SK-N-SH treated with all-trans-retinoic acid at 6 μM for 48 hours (cell line): ENCODE results near the gene ARAP1.
A peak's percentile ranks its signal among the peaks of the same experiment; 100 is the strongest.

ENCODE experiments used
- ATAC-seq: fragments of 200-7000 bp; cut with Tn5 transposase; 3 replicates; pipeline ENCODE4 v1.9.1; 2020; ENCODE audit warnings: mild to moderate bottlenecking, moderate library complexity
- ARNTL ChIP-seq: fragments of 450-650 bp; formaldehyde crosslinking; IDR thresholded peaks from 2 replicates; pipeline ENCODE4 v1.5.0; 2020; ENCODE audit warnings: low read depth, mild to moderate bottlenecking, moderate library complexity, borderline replicate concordance
- BACH2 ChIP-seq: fragments of 250-450 bp; sonication (Bioruptor Pico); IDR thresholded peaks from 2 replicates; pipeline ENCODE4 v1.9.0; 2021; ENCODE audit warnings: mild to moderate bottlenecking, borderline replicate concordance
- CSDC2 ChIP-seq: fragments of 250-450 bp; sonication (Bioruptor Pico); IDR thresholded peaks from 2 replicates; pipeline ENCODE4 v1.5.0; 2020; ENCODE audit warnings: mild to moderate bottlenecking, moderate library complexity
- CSRNP3 ChIP-seq: fragments of 250-450 bp; sonication (Bioruptor Pico); IDR thresholded peaks from 2 replicates; pipeline ENCODE4 v1.5.1; 2021; ENCODE audit warnings: mild to moderate bottlenecking, moderate library complexity
- ESRRG ChIP-seq: fragments of 250-450 bp; sonication (Bioruptor Pico); IDR thresholded peaks from 2 replicates; pipeline ENCODE4 v1.6.1; 2021; ENCODE audit warnings: mild to moderate bottlenecking
- GLIS3 ChIP-seq: fragments of 250-450 bp; sonication (Bioruptor Pico); IDR thresholded peaks from 2 replicates; pipeline ENCODE4 v1.5.0; 2020; ENCODE audit warnings: mild to moderate bottlenecking, moderate library complexity
- ISL1 ChIP-seq: fragments of 250-450 bp; sonication (Bioruptor Pico); IDR thresholded peaks from 2 replicates; pipeline ENCODE4 v2.1.2; 2022; ENCODE audit warnings: mild to moderate bottlenecking, moderate library complexity
- OSR1 ChIP-seq: fragments of 250-450 bp; sonication (Bioruptor Pico); IDR thresholded peaks from 2 replicates; pipeline ENCODE4 v1.8.0; 2022; ENCODE audit warnings: moderate library complexity, mild to moderate bottlenecking, inconsistent platforms
- PATZ1 ChIP-seq: fragments of 250-450 bp; sonication (Bioruptor Pico); IDR thresholded peaks from 2 replicates; pipeline ENCODE4 v1.8.0; 2020; ENCODE audit warnings: mild to moderate bottlenecking, moderate library complexity, borderline replicate concordance
- PPARA ChIP-seq: fragments of 250-450 bp; sonication (Bioruptor Pico); IDR thresholded peaks from 2 replicates; pipeline ENCODE4 v1.5.0; 2020; ENCODE audit warnings: mild to moderate bottlenecking, borderline replicate concordance
- RARB ChIP-seq: fragments of 250-450 bp; sonication (Bioruptor Pico); IDR thresholded peaks from 2 replicates; pipeline ENCODE4 v1.8.0; 2021; ENCODE audit warnings: mild to moderate bottlenecking, moderate library complexity
- SNAI2 ChIP-seq: fragments of 250-450 bp; sonication (Bioruptor Pico); IDR thresholded peaks from 2 replicates; pipeline ENCODE4 v1.5.0; 2020; ENCODE audit warnings: mild to moderate bottlenecking, moderate library complexity
- TCF4 ChIP-seq: fragments of 250-450 bp; sonication (Bioruptor Pico); IDR thresholded peaks from 2 replicates; pipeline ENCODE4 v1.8.0; 2021; ENCODE audit warnings: mild to moderate bottlenecking, moderate library complexity, borderline replicate concordance
- TOX ChIP-seq: fragments of 250-450 bp; sonication (Bioruptor Pico); IDR thresholded peaks from 2 replicates; pipeline ENCODE4 v1.8.0; 2021; ENCODE audit warnings: mild to moderate bottlenecking, moderate library complexity, borderline replicate concordance
- TSHZ2 ChIP-seq: fragments of 250-450 bp; sonication (Bioruptor Pico); IDR thresholded peaks from 2 replicates; pipeline ENCODE4 v1.5.0; 2020; ENCODE audit warnings: mild to moderate bottlenecking, moderate library complexity
- ZC3H10 ChIP-seq: fragments of 250-450 bp; sonication (Bioruptor Pico); IDR thresholded peaks from 2 replicates; pipeline ENCODE4 v1.5.1; 2021; ENCODE audit warnings: mild to moderate bottlenecking, moderate library complexity
- ZFP3 ChIP-seq: fragments of 250-450 bp; sonication (Bioruptor Pico); IDR thresholded peaks from 2 replicates; pipeline ENCODE4 v1.5.0; 2020; ENCODE audit warnings: mild to moderate bottlenecking, moderate library complexity
- ZFP30 ChIP-seq: fragments of 450-650 bp; formaldehyde crosslinking; IDR thresholded peaks from 2 replicates; pipeline ENCODE4 v1.5.0; 2022; ENCODE audit warnings: mild to moderate bottlenecking, moderate library complexity
- ZNF565 ChIP-seq: fragments of 450-650 bp; formaldehyde crosslinking; conservative IDR thresholded peaks from 2 replicates; pipeline ENCODE4 v1.5.0; 2020; ENCODE audit warnings: low read depth, mild to moderate bottlenecking, moderate library complexity
- ZNF70 ChIP-seq: fragments of 450-650 bp; formaldehyde crosslinking; IDR thresholded peaks from 2 replicates; pipeline ENCODE4 v1.5.0; 2020; ENCODE audit warnings: mild to moderate bottlenecking, moderate library complexity
- ZNF8 ChIP-seq: fragments of 450-650 bp; formaldehyde crosslinking; IDR thresholded peaks from 2 replicates; pipeline ENCODE4 v1.5.0; 2020; ENCODE audit warnings: mild to moderate bottlenecking, moderate library complexity

The ARAP1 gene

GRCh38 chr11:72702096-72702495 is 50.1 kb downstream of the ARAP1 start:
- ATAC-seq = no peak
- TF ChIP-seq ESRRG = no peak
- TF ChIP-seq PATZ1 (CRISPR knock-in tag) = no peak
- no peak for TF ChIP-seq ZNF8 (CRISPR knock-in tag)
- no peak for TF ChIP-seq PPARA (CRISPR knock-in tag)
- no peak for TF ChIP-seq ZC3H10
- TF ChIP-seq BACH2 (CRISPR knock-in tag) = no peak
- TF ChIP-seq GLIS3 = no peak
- no peak for TF ChIP-seq SNAI2
- TF ChIP-seq TSHZ2 = no peak
- no peak for TF ChIP-seq TOX (CRISPR knock-in tag)
- no peak for TF ChIP-seq CSRNP3 (CRISPR knock-in tag)
- no peak for TF ChIP-seq ZFP3 (CRISPR knock-in tag)
- no peak for TF ChIP-seq ARNTL (CRISPR knock-in tag)
- no peak for TF ChIP-seq OSR1 (CRISPR knock-in tag)
- TF ChIP-seq ZNF70 (CRISPR knock-in tag) = no peak

GRCh38 chr11:72701466-72701865 is 50.7 kb downstream of the ARAP1 start:
- no peak for TF ChIP-seq CSRNP3 (CRISPR knock-in tag)
- no peak for TF ChIP-seq ARNTL (CRISPR knock-in tag)
- TF ChIP-seq TSHZ2 = no peak
- TF ChIP-seq RARB (CRISPR knock-in tag) = no peak
- TF ChIP-seq CSDC2 (CRISPR knock-in tag) = no peak
- TF ChIP-seq PPARA (CRISPR knock-in tag) = no peak
- no peak for TF ChIP-seq OSR1 (CRISPR knock-in tag)
- TF ChIP-seq, all 23 proteins: peak for 0
- ATAC-seq = no peak

GRCh38 chr11:72700146-72700545 is 52.1 kb downstream of the ARAP1 start:
- ATAC-seq = peak; percentile 51
- TF ChIP-seq TCF4 (no peak), GLIS3 (no peak), TOX (CRISPR knock-in tag) (no peak), PATZ1 (CRISPR knock-in tag) (no peak), SNAI2 (no peak), ESRRG (no peak), RARB (CRISPR knock-in tag) (no peak), ZNF565 (CRISPR knock-in tag) (no peak), ISL1 (no peak), ZC3H10 (no peak), ZNF8 (CRISPR knock-in tag) (no peak), ZNF70 (CRISPR knock-in tag) (no peak), ZFP3 (CRISPR knock-in tag) (no peak), CSRNP3 (CRISPR knock-in tag) (no peak), ZFP30 (CRISPR knock-in tag) (no peak)
